Liver (tissue), 9 donors: Measurements from ENCODE around the gene RPGRIP1L. TPM values are rescaled to one million over a fixed set of nuclear protein-coding genes. Genes with fewer than 3 reads are reported as not detected.

ENCODE experiments used
- DNase-seq: peaks from one replicate; pipeline ENCODE4 v3.0.0-alpha.2; 2017; ENCODE audit warnings: low spot score
- H3K27ac ChIP-seq, 2 donors: one replicate each; pipeline ENCODE4 v1.7.0; 2013; ENCODE audit warnings: inconsistent platforms in 2 of 2, low read length in 2 of 2, control low read depth in 1 of 2, low read depth in 1 of 2, mild to moderate bottlenecking in 1 of 2
- H3K27me3 ChIP-seq, 4 donors: one replicate each; pipeline versions ENCODE4 v1.6.1 to v1.7.0; 2013; ENCODE audit warnings: low read length in 3 of 4, inconsistent platforms in 1 of 4, mild to moderate bottlenecking in 1 of 4, moderate library complexity in 1 of 4; ENCODE audit not compliant: control insufficient read depth in 4 of 4, insufficient read depth in 4 of 4
- H3K36me3 ChIP-seq, 4 donors: one replicate each; pipeline versions ENCODE4 v1.6.1 to v1.7.0; 2013; ENCODE audit warnings: low read length in 3 of 4, mild to moderate bottlenecking in 3 of 4, low read depth in 1 of 4, moderate library complexity in 1 of 4; ENCODE audit not compliant: control insufficient read depth in 4 of 4, insufficient read depth in 3 of 4
- H3K4me1 ChIP-seq, 4 donors: one replicate each; pipeline versions ENCODE4 v1.6.1 to v1.7.0; 2013; ENCODE audit warnings: low read length in 3 of 4, mild to moderate bottlenecking in 3 of 4, moderate library complexity in 1 of 4; ENCODE audit not compliant: control insufficient read depth in 4 of 4, insufficient read depth in 4 of 4
- H3K4me3 ChIP-seq, 3 donors: one replicate each; pipeline versions ENCODE4 v1.6.1 to v1.7.0; 2013; ENCODE audit warnings: low read length in 3 of 3, control low read depth in 1 of 3, low read depth in 1 of 3, mild to moderate bottlenecking in 1 of 3
- H3K9ac ChIP-seq, 2 donors: one replicate each; pipeline ENCODE4 v1.7.0; 2013; ENCODE audit warnings: low read length in 2 of 2, mild to moderate bottlenecking in 2 of 2, moderate library complexity in 2 of 2, control low read depth in 1 of 2, low read depth in 1 of 2
- H3K9me3 ChIP-seq, 4 donors: one replicate each; pipeline versions ENCODE4 v1.6.1 to v1.7.0; 2013; ENCODE audit warnings: low read length in 3 of 4; ENCODE audit not compliant: control insufficient read depth in 4 of 4
- ATF3 ChIP-seq: IDR thresholded peaks from 2 replicates; pipeline ENCODE4 v1.6.1; 2016; ENCODE audit warnings: antibody characterized with exemption
- CTCF ChIP-seq: fragments of 150-350 bp; IDR thresholded peaks from 2 replicates; pipeline ENCODE4 v1.5.1; 2017; ENCODE audit warnings: improper control_type of control experiment, low read depth, low read length; ENCODE audit not compliant: missing input control
- FOXA1 ChIP-seq: IDR thresholded peaks from 2 replicates; pipeline ENCODE4 v1.6.1; 2016; ENCODE audit warnings: antibody characterized with exemption
- FOXA2 ChIP-seq: IDR thresholded peaks from 2 replicates; pipeline ENCODE4 v1.6.1; 2016; ENCODE audit warnings: antibody characterized with exemption
- GABPA ChIP-seq, 2 donors: IDR thresholded peaks in 1 of 2; conservative IDR thresholded peaks in 1 of 2; 2 replicates each; pipeline ENCODE4 v1.6.1; 2016; ENCODE audit warnings: antibody characterized with exemption in 2 of 2, mild to moderate bottlenecking in 1 of 2, moderate library complexity in 1 of 2
- HNF4A ChIP-seq, 2 donors: conservative IDR thresholded peaks; 2 replicates each; pipeline ENCODE4 v1.6.1; 2016; ENCODE audit warnings: antibody characterized with exemption in 2 of 2, mild to moderate bottlenecking in 2 of 2
- HNF4G ChIP-seq: IDR thresholded peaks from 2 replicates; pipeline ENCODE4 v1.6.1; 2016; ENCODE audit warnings: antibody characterized with exemption
- MAX ChIP-seq: IDR thresholded peaks from 2 replicates; pipeline ENCODE4 v1.6.1; 2016; ENCODE audit warnings: antibody characterized with exemption
- NR2F2 ChIP-seq: IDR thresholded peaks from 2 replicates; pipeline ENCODE4 v1.6.1; 2016; ENCODE audit warnings: antibody characterized with exemption
- REST ChIP-seq: IDR thresholded peaks from 2 replicates; pipeline ENCODE4 v1.6.1; 2016; ENCODE audit warnings: antibody characterized with exemption, mild to moderate bottlenecking
- RXRA ChIP-seq, 2 donors: IDR thresholded peaks; 2 replicates each; pipeline ENCODE4 v1.6.1; 2017 to 2018; ENCODE audit warnings: antibody characterized with exemption in 2 of 2, mild to moderate bottlenecking in 1 of 2
- SP1 ChIP-seq: IDR thresholded peaks from 2 replicates; pipeline ENCODE4 v1.6.1; 2018; ENCODE audit warnings: antibody characterized with exemption, mild to moderate bottlenecking
- TAF1 ChIP-seq: conservative IDR thresholded peaks from 2 replicates; pipeline ENCODE4 v1.6.1; 2016; ENCODE audit warnings: antibody characterized with exemption, mild to moderate bottlenecking
- ZBTB33 ChIP-seq: IDR thresholded peaks from 2 replicates; pipeline ENCODE4 v1.6.1; 2016; ENCODE audit warnings: antibody characterized with exemption
- WGBS: extraction: QIAGEN DNeasy Blood & Tissue Kit; methylation state at CpG from one replicate; pipeline ENCODE4 v1.1.7; 2013; 5-methylcytosine and 5-hydroxymethylcytosine counted together
- polyA plus RNA-seq, 2 donors: library from polyadenylated mRNA; stranded (reverse) in 1 of 2; unstranded in 1 of 2; fragments of 200-250 nt in 1 of 2; fragments of >200 nt in 1 of 2; fragmentation: Nextera tagmentation in 1 of 2; extraction: Ambion mirVana in 1 of 2; gene quantifications; one replicate each; pipeline versions ENCODE4 v1.2.1 to v1.2.3, GENCODE V29; 2013 to 2015
- total RNA-seq, 2 donors: library from RNA; depleted of rRNA; stranded (reverse); fragments of >200 nt; gene quantifications; one replicate each; pipeline ENCODE4 v1.2.3, GENCODE V29; 2014
- donor health status: healthy.
- donor health status: healthy.
- donor health status: healthy.
- donor health status: healthy.
- donor health status: healthy.

RPGRIP1L gene
- total and polyA plus RNA-seq, 4 donors, result 0.46 to 1.4 (median 0.89) TPM

GRCh38 chr16:53664724-53665345, 38.8 kb downstream of the RPGRIP1L start (continued):
- TF ChIP-seq GABPA (IDR thresholded peaks at IDR 0.05 in 1 of 2, conservative IDR thresholded peaks at IDR 0.05 in 1 of 2) (no peak), TAF1 (no peak), HNF4A (conservative IDR thresholded peaks at IDR 0.05) (no peak)

GRCh38 chr16:53662072-53662471, 41.6 kb downstream of the RPGRIP1L start:
- TF ChIP-seq HNF4G (no peak), GABPA (IDR thresholded peaks at IDR 0.05 in 1 of 2, conservative IDR thresholded peaks at IDR 0.05 in 1 of 2) (no peak), NR2F2 (no peak), ATF3 (no peak), ZBTB33 (no peak), FOXA1 (no peak), RXRA (IDR thresholded peaks at IDR 0.05) (no peak), HNF4A (conservative IDR thresholded peaks at IDR 0.05) (no peak), FOXA2 (no peak)
- no peak overlapping the region for H3K9ac ChIP-seq
- WGBS, result 96% methylated on average over 1 of the region's 1 CpG
- DNase-seq, result no peak
- H3K27ac ChIP-seq, result no peak overlapping the region
- no peaks in the 10 kb centered on the region for H3K9me3 ChIP-seq
- H3K4me1 ChIP-seq, result no peaks in the 10 kb centered on the region
- H3K36me3 ChIP-seq, result no peaks in the 10 kb centered on the region
- no peaks in the 10 kb centered on the region for H3K27me3 ChIP-seq
- no peak overlapping the region for H3K4me3 ChIP-seq

GRCh38 chr16:53654946-53655345, 48.7 kb downstream of the RPGRIP1L start:
- no peak overlapping the region for H3K27ac ChIP-seq
- H3K36me3 ChIP-seq, result no peaks in the 10 kb centered on the region
- no peak overlapping the region for H3K4me3 ChIP-seq
- TF ChIP-seq SP1 (no peak), CTCF (no peak)
- no peaks in the 10 kb centered on the region for H3K27me3 ChIP-seq
- WGBS, result 98% methylated on average over 2 of the region's 2 CpGs
- no peak overlapping the region for H3K9ac ChIP-seq
- H3K4me1 ChIP-seq, result no peaks in the 10 kb centered on the region
- no peaks in the 10 kb centered on the region for H3K9me3 ChIP-seq
- DNase-seq, result no peak

- no peak overlapping the region for H3K4me3 ChIP-seq
- TF ChIP-seq MAX (no peak), CTCF (no peak), FOXA1 (no peak), REST (no peak), NR2F2 (no peak)
- WGBS, result 90% methylated on average over 2 of the region's 2 CpGs
- H3K4me1 ChIP-seq, result no peaks in the 10 kb centered on the region
- no peaks in the 10 kb centered on the region for H3K9me3 ChIP-seq
- H3K9ac ChIP-seq, result no peak overlapping the region
- H3K27ac ChIP-seq, result no peak overlapping the region
- H3K27me3 ChIP-seq, result no peaks in the 10 kb centered on the region
- no peaks in the 10 kb centered on the region for H3K36me3 ChIP-seq
- no peak for DNase-seq
Observed at GRCh38 chr16:53651357-53651756, 52.3 kb downstream of the RPGRIP1L start.
